Mesenchymal stem cell (in vitro differentiated cells and primary cell): Measurements from ENCODE around the gene COL6A1.

Experiments
- DNase-seq: peaks from one replicate; pipeline ENCODE4 v3.0.0-alpha.2; 2013
- H2AFZ ChIP-seq: one replicate; pipeline ENCODE4 v1.6.1; 2013; ENCODE audit warnings: low read depth, mild to moderate bottlenecking, control low read depth, inconsistent platforms, low read length, moderate library complexity
- H2AK5ac ChIP-seq: 2 replicates; pipeline ENCODE4 v1.6.1; 2013; ENCODE audit warnings: low read length, moderate library complexity, mild to moderate bottlenecking, inconsistent platforms; ENCODE audit not compliant: severe bottlenecking
- H2BK120ac ChIP-seq: one replicate; pipeline ENCODE4 v1.6.1; 2013; ENCODE audit warnings: low read depth, mild to moderate bottlenecking, inconsistent platforms, low read length, moderate library complexity
- H2BK12ac ChIP-seq, 2 experiments: one replicate each; pipeline ENCODE4 v1.6.1; 2013; ENCODE audit warnings: inconsistent platforms in 2 of 2, low read length in 2 of 2, mild to moderate bottlenecking in 2 of 2, moderate library complexity in 2 of 2, control low read depth in 1 of 2
- H2BK15ac ChIP-seq: one replicate; pipeline ENCODE4 v1.6.1; 2013; ENCODE audit warnings: mild to moderate bottlenecking, low read depth, inconsistent platforms; ENCODE audit not compliant: poor library complexity, severe bottlenecking
- H2BK5ac ChIP-seq: 2 replicates; pipeline ENCODE4 v1.6.1; 2013; ENCODE audit warnings: low read depth, mild to moderate bottlenecking, low read length, control low read depth, inconsistent platforms; ENCODE audit not compliant: poor library complexity, severe bottlenecking
- H3K14ac ChIP-seq, 2 experiments: one replicate each; pipeline ENCODE4 v1.6.1; 2013; ENCODE audit warnings: inconsistent platforms in 2 of 2, low read length in 2 of 2, control low read depth in 1 of 2, mild to moderate bottlenecking in 1 of 2, moderate library complexity in 1 of 2
- H3K18ac ChIP-seq, 2 experiments: one replicate each; pipeline ENCODE4 v1.6.1; 2013; ENCODE audit warnings: inconsistent platforms in 2 of 2, low read length in 2 of 2, control low read depth in 1 of 2, low read depth in 1 of 2, mild to moderate bottlenecking in 1 of 2
- H3K23ac ChIP-seq, 2 experiments: one replicate each; pipeline ENCODE4 v1.6.1; 2013; ENCODE audit warnings: inconsistent platforms in 2 of 2, low read length in 2 of 2, mild to moderate bottlenecking in 2 of 2, moderate library complexity in 2 of 2, control low read depth in 1 of 2
- H3K27ac ChIP-seq: 2 replicates; pipeline ENCODE4 v1.5.1; 2013; ENCODE audit warnings: mild to moderate bottlenecking, moderate library complexity, low read length, control low read depth, inconsistent platforms; ENCODE audit not compliant: poor library complexity, severe bottlenecking
- H3K27me3 ChIP-seq, 2 experiments: 2 replicates each; pipeline versions ENCODE4 v1.6.1 to v1.7.0; 2013; ENCODE audit warnings: low read length in 2 of 2, mild to moderate bottlenecking in 2 of 2, moderate library complexity in 2 of 2, control low read depth in 1 of 2, inconsistent platforms in 1 of 2; ENCODE audit not compliant: control insufficient read depth in 1 of 2, insufficient read depth in 1 of 2
- H3K36me3 ChIP-seq, 2 experiments: 2 replicates each; pipeline versions ENCODE4 v1.6.1 to v1.7.0; 2013; ENCODE audit warnings: low read length in 2 of 2, control low read depth in 1 of 2, inconsistent platforms in 1 of 2, low read depth in 1 of 2, mild to moderate bottlenecking in 1 of 2; ENCODE audit not compliant: insufficient read depth in 2 of 2, control insufficient read depth in 1 of 2
- H3K4ac ChIP-seq, 2 experiments: one replicate each; pipeline ENCODE4 v1.6.1; 2013; ENCODE audit warnings: inconsistent platforms in 2 of 2, low read length in 2 of 2, mild to moderate bottlenecking in 2 of 2, moderate library complexity in 2 of 2, control low read depth in 1 of 2, low read depth in 1 of 2
- H3K4me1 ChIP-seq: 2 replicates; pipeline ENCODE4 v1.6.1; 2013; ENCODE audit warnings: low read depth, low read length, control low read depth; ENCODE audit not compliant: control insufficient read depth, insufficient read depth
- H3K4me2 ChIP-seq: 2 replicates; pipeline ENCODE4 v1.6.1; 2013; ENCODE audit warnings: low read length, mild to moderate bottlenecking, inconsistent platforms; ENCODE audit not compliant: poor library complexity, severe bottlenecking
- H3K4me3 ChIP-seq, 2 experiments: 2 replicates each; pipeline versions ENCODE4 v1.5.1 to v1.7.0; 2013; ENCODE audit warnings: low read length in 2 of 2, mild to moderate bottlenecking in 2 of 2, control low read depth in 1 of 2, low read depth in 1 of 2; ENCODE audit not compliant: insufficient read depth in 1 of 2
- H3K79me1 ChIP-seq: replicated peaks from 2 replicates; pipeline ENCODE4 v1.6.1; 2013; ENCODE audit warnings: mild to moderate bottlenecking, control low read depth, low read length, inconsistent platforms; ENCODE audit not compliant: poor library complexity, severe bottlenecking
- H3K9ac ChIP-seq: 2 replicates; pipeline ENCODE4 v1.7.0; 2013; ENCODE audit warnings: mild to moderate bottlenecking, low read length, moderate library complexity
- H3K9me3 ChIP-seq: 2 replicates; pipeline ENCODE4 v1.7.0; 2013; ENCODE audit warnings: mild to moderate bottlenecking, low read length; ENCODE audit not compliant: control insufficient read depth
- H4K8ac ChIP-seq: one replicate; pipeline ENCODE4 v1.6.1; 2013; ENCODE audit warnings: inconsistent platforms, mild to moderate bottlenecking, low read length, moderate library complexity
- H4K91ac ChIP-seq: one replicate; pipeline ENCODE4 v1.6.1; 2013; ENCODE audit warnings: mild to moderate bottlenecking, low read length, inconsistent platforms
- WGBS: methylation state at CpG from one replicate; pipeline ENCODE4 v1.1.7; 2013; ENCODE audit warnings: mixed read lengths; 5-methylcytosine and 5-hydroxymethylcytosine counted together

The COL6A1 gene

GRCh38 chr21:46049890-46050667, 68.5 kb downstream of the COL6A1 start:
- H2AK5ac ChIP-seq, result peak overlapping the region; percentile 57
- H3K4me1 ChIP-seq, result peaks cover 29% of the 10 kb centered on the region
- peak overlapping the region; percentile 89 to 99 for H3K4ac ChIP-seq
- H3K4me3 ChIP-seq, result no peak overlapping the region
- no peak overlapping the region for H2AFZ ChIP-seq
- H3K9me3 ChIP-seq, result no peaks in the 10 kb centered on the region
- peak overlapping the region; percentile 89 to 98 for H3K18ac ChIP-seq
- H3K27ac ChIP-seq, result peak overlapping the region; percentile 75
- peak overlapping the region in 1 of 2 experiments; percentile 12 for H3K14ac ChIP-seq
- H2BK12ac ChIP-seq, result peak overlapping the region; percentile 55 to 100
- H2BK15ac ChIP-seq, result peak overlapping the region; percentile 70
- no peak overlapping the region for H3K4me2 ChIP-seq
- no peaks in the 10 kb centered on the region for H3K27me3 ChIP-seq
- peak overlapping the region; percentile 21 for H2BK5ac ChIP-seq
- peak overlapping the region; percentile 59 for H3K9ac ChIP-seq
- WGBS, result 94% methylated on average over 30 of the region's 33 CpGs
- peak overlapping the region in 1 of 2 experiments; percentile 2 for H3K23ac ChIP-seq
- H2BK120ac ChIP-seq, result peak overlapping the region; percentile 97
- no peaks in the 10 kb centered on the region for H3K36me3 ChIP-seq
- peak overlapping the region; percentile 91 for H4K8ac ChIP-seq
- peak overlapping the region; percentile 91 for H4K91ac ChIP-seq
- no peak for DNase-seq
- no peaks in the 10 kb centered on the region for H3K79me1 ChIP-seq

GRCh38 chr21:46050668-46051378, 69.3 kb downstream of the COL6A1 start:
- Histone ChIP-seq H3K27me3 (no peaks in the 10 kb centered on the region), H2BK5ac (no peak overlapping the region), H3K36me3 (no peaks in the 10 kb centered on the region), H4K8ac (peak overlapping the region; percentile 91), H2BK12ac (peak overlapping the region; percentile 55 to 100), H4K91ac (peak overlapping the region; percentile 91), H3K79me1 (no peaks in the 10 kb centered on the region), H3K4ac (peak overlapping the region; percentile 89 to 99), H2AFZ (no peak overlapping the region), H2BK120ac (peak overlapping the region; percentile 97), H3K23ac (no peak overlapping the region), H3K4me3 (no peak overlapping the region), H2AK5ac (peak overlapping the region; percentile 55), H3K18ac (peak overlapping the region; percentile 58 to 98), H3K9me3 (no peaks in the 10 kb centered on the region), H3K4me2 (no peak overlapping the region), H3K9ac (peak overlapping the region; percentile 69), H3K4me1 (peaks cover 33% of the 10 kb centered on the region), H2BK15ac (peak overlapping the region; percentile 95), H3K27ac (no peak overlapping the region), H3K14ac (peak overlapping the region in 1 of 2 experiments; percentile 82)
- WGBS, result 98% methylated on average over 22 of the region's 22 CpGs
- DNase-seq, result no peak

- H2BK12ac ChIP-seq, result peak overlapping the region; percentile 55 to 70
- H3K36me3 ChIP-seq, result no peaks in the 10 kb centered on the region
- no peak overlapping the region for H3K4me2 ChIP-seq
- no peaks in the 10 kb centered on the region for H3K9me3 ChIP-seq
- H2AK5ac ChIP-seq, result peak overlapping the region; percentile 42
- H2BK15ac ChIP-seq, result peak overlapping the region; percentile 45
- peak overlapping the region; percentile 54 to 76 for H3K4ac ChIP-seq
- H2BK120ac ChIP-seq, result peak overlapping the region; percentile 19
- H3K27ac ChIP-seq, result no peak overlapping the region
- DNase-seq, result no peak
- H4K91ac ChIP-seq, result peak overlapping the region; percentile 91
- peaks cover 35% of the 10 kb centered on the region for H3K4me1 ChIP-seq
- H3K14ac ChIP-seq, result no peak overlapping the region
- peak overlapping the region; percentile 69 for H3K9ac ChIP-seq
- H2BK5ac ChIP-seq, result no peak overlapping the region
- no peak overlapping the region for H4K8ac ChIP-seq
- H3K4me3 ChIP-seq, result peak overlapping the region in 1 of 2 experiments; percentile 24
- H3K79me1 ChIP-seq, result no peaks in the 10 kb centered on the region
- no peak overlapping the region for H2AFZ ChIP-seq
- H3K23ac ChIP-seq, result no peak overlapping the region
- H3K27me3 ChIP-seq, result no peaks in the 10 kb centered on the region
- 90% methylated on average over 16 of the region's 16 CpGs for WGBS
- H3K18ac ChIP-seq, result peak overlapping the region in 1 of 2 experiments; percentile 58
These were observed 69.8 kb downstream of the COL6A1 start for GRCh38 chr21:46051379-46051770.
